Thoracic aorta (tissue), 2 donors: ENCODE data around the gene BPHL. TPM values are rescaled to one million over a fixed set of nuclear protein-coding genes. Genes with fewer than 3 reads are reported as not detected.
"Not testable (repeated sequence)": the region's sequence is repeated elsewhere in the genome, so short reads cannot be mapped to it uniquely, and the experiment has no call there.

ENCODE experiments used
- ATAC-seq: fragments of 150-250 bp; one replicate; pipeline ENCODE4 v1.8.0; 2017; ENCODE audit warnings: low read depth; ENCODE audit not compliant: insufficient number of reproducible peaks, low FRiP score
- DNase-seq: peaks from one replicate; pipeline ENCODE4 v3.0.0-alpha.2; 2020; ENCODE audit warnings: low spot score
- H3K27ac ChIP-seq, 2 donors: fragments of 200-600 bp; sonication (generic); 1 replicate in 1 of 2; 2 replicates in 1 of 2; pipeline ENCODE4 v1.5.1; 2016; ENCODE audit warnings: mild to moderate bottlenecking in 2 of 2, moderate library complexity in 2 of 2
- H3K27me3 ChIP-seq: fragments of 200-600 bp; sonication (generic); replicated peaks from 2 replicates; pipeline ENCODE4 v1.6.0; 2016; ENCODE audit warnings: mild to moderate bottlenecking; ENCODE audit not compliant: insufficient read depth
- H3K36me3 ChIP-seq: fragments of 200-600 bp; sonication (generic); one replicate; pipeline ENCODE4 v1.5.1; 2016
- H3K4me1 ChIP-seq, 2 donors: fragments of 200-600 bp; sonication (generic); 1 replicate in 1 of 2; 2 replicates in 1 of 2; pipeline versions ENCODE4 v1.5.1 to v1.6.0; 2016; ENCODE audit warnings: low read depth in 2 of 2, mild to moderate bottlenecking in 1 of 2; ENCODE audit not compliant: control insufficient read depth in 1 of 2
- H3K4me3 ChIP-seq: fragments of 200-600 bp; sonication (generic); 2 replicates; pipeline ENCODE4 v1.5.1; 2016; ENCODE audit warnings: mild to moderate bottlenecking
- H3K9me3 ChIP-seq: fragments of 200-600 bp; sonication (generic); 2 replicates; pipeline ENCODE4 v1.5.1; 2016
- total RNA-seq, 2 donors: library from RNA; depleted of rRNA; stranded (reverse); fragments of >200 nt; gene quantifications; one replicate each; pipeline versions ENCODE4 v1.1.0 to v1.2.3, GENCODE V29; 2016
- TF ChIP-seq, protein P1 (sequence below): fragments of 200-600 bp; sonication (generic); IDR thresholded peaks from one replicate; pipeline ENCODE4 v1.5.1; 2019; ENCODE audit warnings: antibody characterized with exemption

BPHL gene
- total RNA-seq, 2 donors from 2014 or later: 3.8 to 4.2 TPM

DNA sequence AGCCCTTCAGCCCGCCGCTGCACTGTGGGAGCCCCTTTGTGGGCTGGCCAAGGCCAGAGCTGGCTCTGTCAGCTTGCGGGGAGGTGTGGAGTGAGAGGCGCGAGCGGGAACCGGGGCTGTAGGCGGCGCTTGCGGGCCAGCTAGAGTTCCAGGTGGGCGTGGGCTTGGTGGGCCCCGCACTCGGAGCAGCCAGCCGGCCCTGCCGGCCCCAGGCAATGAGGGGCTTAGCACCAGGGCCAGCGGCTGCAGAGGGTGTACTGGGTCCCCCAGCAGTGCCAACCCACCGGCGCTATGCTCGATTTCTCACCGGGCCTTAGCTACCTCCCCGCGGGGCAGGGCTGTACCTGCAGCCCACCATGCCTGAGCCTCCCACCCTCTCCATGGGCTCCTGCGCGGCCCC, 52.2 kb downstream of the BPHL start:
- ATAC-seq, H3K36me3 ChIP-seq, H3K9me3 ChIP-seq, H3K4me3 ChIP-seq, H3K27me3 ChIP-seq, DNase-seq, H3K27ac ChIP-seq, H3K4me1 ChIP-seq: not testable (repeated sequence)

DNA sequence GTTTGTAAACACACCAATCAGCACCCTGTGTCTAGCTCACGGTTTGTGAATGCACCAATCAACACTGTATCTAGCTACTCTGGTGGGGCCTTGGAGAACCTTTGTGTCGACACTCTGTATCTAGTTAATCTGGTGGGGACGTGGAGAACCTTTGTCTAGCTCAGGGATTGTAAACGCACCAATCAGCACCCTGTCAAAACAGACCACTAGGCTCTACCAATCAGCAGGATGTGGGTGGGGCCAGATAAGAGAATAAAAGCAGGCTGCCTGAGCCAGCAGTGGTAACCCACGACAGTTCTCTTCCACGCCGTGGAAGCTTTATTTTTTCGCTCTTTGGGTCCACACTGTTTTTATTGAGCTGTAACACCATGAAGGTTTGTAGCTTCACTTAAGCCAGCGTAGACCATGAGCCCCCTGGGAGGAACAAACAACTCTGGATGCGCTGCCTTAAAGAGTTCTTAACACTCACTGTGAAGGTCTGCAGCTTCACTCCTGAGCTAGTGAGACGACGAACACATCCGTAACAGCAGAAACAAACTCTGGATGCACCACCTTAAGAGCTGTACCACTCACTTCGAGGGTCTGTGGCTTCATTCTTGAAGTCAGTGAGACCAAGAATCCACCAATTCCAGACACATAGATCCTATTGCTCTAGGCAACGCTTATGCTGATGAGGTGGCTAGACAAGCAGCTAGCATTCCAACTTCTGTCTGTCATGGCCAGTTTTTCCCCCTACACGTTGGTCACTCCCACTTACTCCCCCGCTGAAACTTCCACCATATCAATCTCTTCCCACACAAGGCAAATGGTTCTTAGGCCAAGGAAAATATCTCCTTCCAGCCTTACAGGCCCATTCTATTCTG, 53.0 kb downstream of the BPHL start:
- ATAC-seq: peak; percentile 65
- peak overlapping the region in 1 of 2 donors; percentile 29 for H3K27ac ChIP-seq
- not testable (repeated sequence) for H3K4me1 ChIP-seq, H3K36me3 ChIP-seq, H3K27me3 ChIP-seq, DNase-seq, H3K4me3 ChIP-seq, H3K9me3 ChIP-seq

DNA sequence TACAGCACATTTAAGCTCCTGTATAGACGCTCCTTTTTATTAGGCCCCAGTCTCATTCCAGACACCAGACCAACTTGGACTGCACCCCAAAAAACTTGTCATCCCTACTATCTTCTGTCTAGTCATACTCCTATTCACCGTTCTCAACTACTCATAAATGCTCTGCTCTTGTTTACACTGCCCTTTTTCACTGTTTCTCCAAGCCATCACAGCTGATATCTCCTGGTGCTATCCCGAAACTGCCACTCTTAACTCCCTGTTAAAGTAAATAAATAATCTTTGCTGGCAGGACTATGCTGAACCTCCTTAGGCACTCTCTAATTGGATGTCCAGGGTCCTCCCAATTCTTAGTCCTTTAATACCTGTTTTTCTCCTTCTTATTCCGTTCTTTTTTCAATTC, 54.3 kb downstream of the BPHL start:
- not testable (repeated sequence) for H3K4me3 ChIP-seq

DNA sequence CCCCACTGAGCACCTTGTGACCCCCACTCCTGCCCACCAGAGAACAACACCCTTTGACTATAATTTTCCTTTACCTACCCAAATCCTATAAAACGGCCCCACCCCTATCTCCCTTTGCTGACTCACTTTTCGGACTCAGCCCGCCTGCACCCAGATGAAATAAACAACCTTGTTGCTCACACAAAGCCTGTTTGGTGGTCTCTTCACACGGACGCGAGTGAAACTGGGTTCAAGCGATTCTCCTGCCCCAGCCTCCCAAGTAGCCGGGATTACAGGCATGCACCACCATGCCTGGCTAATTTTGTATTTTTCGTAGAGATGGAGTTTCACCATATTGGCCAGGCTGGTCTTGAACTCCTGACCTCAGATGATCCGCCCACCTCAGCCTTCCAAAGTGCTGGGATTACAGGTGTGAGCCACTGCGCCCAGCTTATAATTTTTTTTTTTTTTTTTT, 55.2 kb downstream of the BPHL start:
- not testable (repeated sequence) for H3K4me1 ChIP-seq, DNase-seq, H3K27ac ChIP-seq, H3K36me3 ChIP-seq, H3K27me3 ChIP-seq, H3K9me3 ChIP-seq, H3K4me3 ChIP-seq, ATAC-seq

More for the DNA sequence above, 54.3 kb downstream of the BPHL start:
- not testable (repeated sequence) for H3K27me3 ChIP-seq, ATAC-seq, DNase-seq, H3K4me1 ChIP-seq, H3K36me3 ChIP-seq, H3K27ac ChIP-seq, H3K9me3 ChIP-seq

DNA sequence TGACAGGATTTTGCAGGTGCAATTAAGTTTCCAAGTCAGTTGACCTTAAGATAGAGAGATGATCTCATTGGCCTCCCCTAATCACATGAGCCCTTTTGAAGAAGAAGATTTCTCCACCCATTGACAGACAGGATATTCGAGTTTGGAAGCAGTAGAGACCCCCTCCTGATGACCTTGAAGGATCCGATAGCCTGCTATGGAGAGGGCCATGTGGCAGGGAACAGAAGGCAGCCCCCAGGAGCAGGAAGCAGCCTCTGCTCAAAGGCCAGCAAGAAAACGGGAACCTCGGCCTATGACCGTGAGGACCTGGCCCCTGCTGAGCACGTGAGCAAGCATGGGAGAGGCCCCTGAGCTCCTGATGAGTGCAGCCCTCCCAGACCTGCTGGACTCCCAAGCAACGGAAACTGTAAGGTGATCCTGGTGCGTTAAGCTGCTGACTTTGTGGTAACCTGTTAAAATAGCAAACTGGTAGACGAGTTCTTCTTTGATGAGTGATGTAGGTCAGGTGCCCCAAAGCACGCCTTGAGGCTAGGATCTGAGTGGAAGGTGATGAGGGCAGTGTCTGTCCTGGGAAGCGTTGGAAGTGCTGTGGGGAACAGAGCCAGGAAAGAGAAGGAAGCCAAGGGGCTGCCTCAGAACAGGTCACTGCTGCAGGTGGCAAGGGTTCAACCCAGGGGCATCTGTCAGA, 57.3 kb downstream of the BPHL start:
- Histone ChIP-seq H3K27ac (no peak overlapping the region), H3K36me3 (no peaks in the 10 kb centered on the region), H3K4me1 (peaks cover 0 to 5% of the 10 kb centered on the region in 2 donors), H3K4me3 (no peak overlapping the region), H3K9me3 (no peaks in the 10 kb centered on the region), H3K27me3 (no peaks in the 10 kb centered on the region)
- ATAC-seq: no peak
- no peak for DNase-seq
- TF ChIP-seq, protein P1, sequence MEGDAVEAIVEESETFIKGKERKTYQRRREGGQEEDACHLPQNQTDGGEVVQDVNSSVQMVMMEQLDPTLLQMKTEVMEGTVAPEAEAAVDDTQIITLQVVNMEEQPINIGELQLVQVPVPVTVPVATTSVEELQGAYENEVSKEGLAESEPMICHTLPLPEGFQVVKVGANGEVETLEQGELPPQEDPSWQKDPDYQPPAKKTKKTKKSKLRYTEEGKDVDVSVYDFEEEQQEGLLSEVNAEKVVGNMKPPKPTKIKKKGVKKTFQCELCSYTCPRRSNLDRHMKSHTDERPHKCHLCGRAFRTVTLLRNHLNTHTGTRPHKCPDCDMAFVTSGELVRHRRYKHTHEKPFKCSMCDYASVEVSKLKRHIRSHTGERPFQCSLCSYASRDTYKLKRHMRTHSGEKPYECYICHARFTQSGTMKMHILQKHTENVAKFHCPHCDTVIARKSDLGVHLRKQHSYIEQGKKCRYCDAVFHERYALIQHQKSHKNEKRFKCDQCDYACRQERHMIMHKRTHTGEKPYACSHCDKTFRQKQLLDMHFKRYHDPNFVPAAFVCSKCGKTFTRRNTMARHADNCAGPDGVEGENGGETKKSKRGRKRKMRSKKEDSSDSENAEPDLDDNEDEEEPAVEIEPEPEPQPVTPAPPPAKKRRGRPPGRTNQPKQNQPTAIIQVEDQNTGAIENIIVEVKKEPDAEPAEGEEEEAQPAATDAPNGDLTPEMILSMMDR: no peak

DNA sequence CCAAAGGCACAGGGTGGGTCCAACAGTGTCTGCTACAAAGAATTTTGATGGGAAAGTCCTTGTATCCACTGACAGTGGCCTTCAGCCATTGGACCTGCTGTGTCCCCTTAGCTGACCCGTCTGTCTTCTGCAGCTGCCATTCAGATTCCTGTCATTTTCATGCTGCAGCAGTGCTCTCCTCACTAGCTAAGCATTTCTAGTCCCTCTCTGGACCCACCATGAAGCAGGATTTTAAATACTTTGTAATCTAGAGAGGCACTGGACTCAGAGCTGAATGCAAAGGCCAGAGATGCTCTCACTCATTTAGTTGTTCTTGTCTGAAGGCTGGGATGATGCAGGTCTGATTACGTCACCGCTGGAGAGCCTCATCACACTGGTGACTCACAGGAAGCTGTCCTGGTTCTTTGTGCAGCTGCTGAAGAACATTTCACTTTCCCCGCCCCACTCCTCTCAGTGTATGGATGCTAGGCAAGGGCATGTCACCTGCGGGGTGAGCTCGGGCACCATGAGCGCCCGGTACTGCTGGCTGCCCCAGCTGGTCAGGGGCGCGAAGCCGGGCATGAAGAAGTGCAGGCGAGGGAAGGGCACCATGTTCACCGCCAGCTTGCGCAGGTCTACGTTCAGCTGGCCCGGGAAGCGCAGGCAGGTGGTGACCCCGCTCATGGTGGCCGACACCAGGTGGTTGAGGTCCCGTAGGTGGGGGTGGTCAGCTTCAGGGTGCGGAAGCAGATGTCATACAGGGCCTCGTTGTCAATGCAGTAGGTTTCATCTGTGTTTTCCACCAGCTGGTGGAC, 58.2 kb downstream of the BPHL start:
- TF ChIP-seq, protein P1: no peak
- Histone ChIP-seq H3K27me3 (no peaks in the 10 kb centered on the region), H3K9me3 (no peaks in the 10 kb centered on the region), H3K36me3 (no peaks in the 10 kb centered on the region), H3K4me1 (peaks cover 0 to 1% of the 10 kb centered on the region in 2 donors), H3K4me3 (no peak overlapping the region), H3K27ac (no peak overlapping the region)
- ATAC-seq: no peak
- no peak for DNase-seq

DNA sequence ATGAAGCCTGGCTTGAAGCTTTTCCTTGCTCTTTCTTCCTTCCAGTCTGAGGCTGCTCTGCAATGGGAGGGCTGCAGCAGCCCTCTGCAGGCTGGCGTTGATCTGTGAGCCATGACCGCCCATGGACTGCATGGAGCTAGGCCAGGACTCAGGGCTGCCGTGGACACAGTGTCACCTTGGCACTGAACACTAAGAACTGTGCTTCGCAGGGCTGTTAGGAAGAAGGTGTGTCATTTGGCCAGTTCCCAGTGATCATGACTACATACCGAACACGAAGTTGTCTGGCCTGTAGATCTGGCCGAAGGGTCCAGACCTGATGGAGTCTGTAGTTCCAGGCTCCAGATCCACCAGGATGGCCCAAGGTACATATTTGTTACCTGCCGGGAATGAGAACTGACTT, 60.2 kb downstream of the BPHL start:
- not testable (repeated sequence) for DNase-seq, H3K36me3 ChIP-seq, ATAC-seq, H3K4me3 ChIP-seq, H3K27me3 ChIP-seq, H3K4me1 ChIP-seq, H3K27ac ChIP-seq, H3K9me3 ChIP-seq

DNA sequence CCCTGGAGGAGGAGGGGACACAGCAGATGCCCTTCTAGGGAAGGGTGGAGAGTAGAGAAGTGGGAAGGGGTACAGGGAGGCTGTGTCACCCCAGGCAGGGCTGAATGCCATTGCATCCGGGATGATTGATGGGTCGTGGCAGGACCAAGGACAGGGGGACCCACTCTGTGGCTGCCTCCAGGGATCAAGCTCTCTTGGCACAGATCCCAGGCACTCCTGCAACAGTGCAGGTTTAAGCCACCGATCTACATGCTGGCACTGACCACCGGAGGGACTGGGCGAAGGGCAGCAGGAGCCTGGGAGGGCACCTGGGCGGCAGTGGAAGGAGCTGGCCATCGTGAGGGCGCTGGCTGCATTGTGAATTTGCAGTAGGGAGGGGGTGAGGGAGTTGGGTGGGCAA, 61.4 kb downstream of the BPHL start:
- not testable (repeated sequence) for H3K4me1 ChIP-seq, H3K27me3 ChIP-seq, H3K36me3 ChIP-seq, ATAC-seq, DNase-seq, H3K9me3 ChIP-seq, H3K27ac ChIP-seq
- peak overlapping the region; percentile 52 for H3K4me3 ChIP-seq
